ENCODE data around the gene NDST1. TPM values are rescaled to one million over a fixed set of nuclear protein-coding genes. Genes with fewer than 3 reads are reported as not detected.

Gene NDST1
- total RNA-seq, 1 donor from 2014 or later = 73.7 TPM

GRCh38 chr5:150565868-150566267 lies 57.9 kb downstream of the NDST1 start:
- no peak for DNase-seq (ENCODE audit: low read depth)

- peak; percentile 33 for DNase-seq (ENCODE audit: low read depth)
Observed at GRCh38 chr5:150567031-150567717, 59.2 kb downstream of the NDST1 start.

DNA sequence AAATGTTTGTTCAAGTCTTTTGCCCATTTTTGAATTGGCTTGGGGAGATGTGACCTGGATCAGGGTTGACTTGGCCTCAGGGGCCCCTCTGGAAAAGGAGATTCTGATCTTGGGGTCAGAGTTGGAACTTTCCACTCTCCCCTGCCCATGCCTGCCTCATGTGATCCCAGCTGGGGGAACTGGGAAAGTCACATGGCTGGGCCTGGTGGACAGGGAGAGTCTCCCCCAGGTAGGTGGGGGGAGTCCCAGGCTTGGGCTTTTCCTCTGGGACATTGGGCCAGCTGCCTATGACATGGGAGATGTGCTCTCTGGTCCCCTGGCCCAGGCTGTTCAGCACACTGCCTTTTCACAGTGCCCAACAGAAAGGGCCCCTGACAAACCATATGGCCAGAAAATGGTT lies 60.7 kb downstream of the NDST1 start:
- no peak for DNase-seq (ENCODE audit: low read depth)

GRCh38 chr5:150570333-150570732 lies 62.4 kb downstream of the NDST1 start:
- DNase-seq (ENCODE audit: low read depth) = no peak

- DNase-seq (ENCODE audit: low read depth) = peak; percentile 91
Observed at GRCh38 chr5:150571836-150572235, 63.9 kb downstream of the NDST1 start.

GRCh38 chr5:150573216-150573615 lies 65.3 kb downstream of the NDST1 start:
- DNase-seq (ENCODE audit: low read depth) = no peak

- DNase-seq (ENCODE audit: low read depth) = no peak
Observed at GRCh38 chr5:150573867-150574817, 66.2 kb downstream of the NDST1 start.

GRCh38 chr5:150574818-150575547 lies 67.1 kb downstream of the NDST1 start:
- DNase-seq (ENCODE audit: low read depth) = no peak

- no peak for DNase-seq (ENCODE audit: low read depth)
Observed at GRCh38 chr5:150575745-150576448, 68.0 kb downstream of the NDST1 start.

- no peak for DNase-seq (ENCODE audit: low read depth)
Observed at GRCh38 chr5:150576449-150576949, 68.6 kb downstream of the NDST1 start.

DNA sequence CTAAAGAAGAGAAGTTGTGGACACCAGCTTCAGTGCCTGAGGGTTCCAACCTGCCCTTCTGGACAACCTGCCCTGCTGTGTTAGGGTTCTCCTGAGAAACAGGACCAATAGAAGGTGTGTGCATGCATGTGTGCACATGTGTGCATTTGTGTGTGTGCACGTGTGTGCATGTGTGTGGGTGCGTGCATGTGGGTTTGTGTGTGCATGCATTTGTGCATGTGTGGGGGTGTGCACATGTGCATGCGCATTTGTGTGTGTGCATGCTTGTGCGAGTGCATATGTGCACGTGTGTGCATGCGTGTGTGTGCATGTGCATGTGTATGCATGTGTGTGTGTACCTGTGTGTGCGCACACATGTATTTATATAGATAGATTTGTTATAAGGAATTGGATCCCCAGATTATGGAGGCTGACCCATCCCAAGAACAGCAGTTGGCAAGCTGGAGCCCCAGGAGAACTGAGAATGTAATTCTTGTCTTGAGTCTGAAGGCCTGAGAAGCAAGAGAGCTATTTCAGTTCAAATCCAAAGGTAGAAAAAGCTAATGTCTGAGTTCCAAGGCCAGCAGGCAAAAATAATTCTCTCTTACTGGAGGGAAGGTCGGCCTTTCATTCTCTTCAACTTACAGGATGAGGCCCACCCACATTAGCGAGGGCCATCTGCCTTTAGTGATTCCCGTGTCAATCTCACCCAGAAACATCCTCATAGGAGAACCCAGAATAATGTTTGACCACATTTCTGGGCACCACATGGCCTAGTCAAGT lies 69.6 kb downstream of the NDST1 start:
- no peak for DNase-seq (ENCODE audit: low read depth)

DNA sequence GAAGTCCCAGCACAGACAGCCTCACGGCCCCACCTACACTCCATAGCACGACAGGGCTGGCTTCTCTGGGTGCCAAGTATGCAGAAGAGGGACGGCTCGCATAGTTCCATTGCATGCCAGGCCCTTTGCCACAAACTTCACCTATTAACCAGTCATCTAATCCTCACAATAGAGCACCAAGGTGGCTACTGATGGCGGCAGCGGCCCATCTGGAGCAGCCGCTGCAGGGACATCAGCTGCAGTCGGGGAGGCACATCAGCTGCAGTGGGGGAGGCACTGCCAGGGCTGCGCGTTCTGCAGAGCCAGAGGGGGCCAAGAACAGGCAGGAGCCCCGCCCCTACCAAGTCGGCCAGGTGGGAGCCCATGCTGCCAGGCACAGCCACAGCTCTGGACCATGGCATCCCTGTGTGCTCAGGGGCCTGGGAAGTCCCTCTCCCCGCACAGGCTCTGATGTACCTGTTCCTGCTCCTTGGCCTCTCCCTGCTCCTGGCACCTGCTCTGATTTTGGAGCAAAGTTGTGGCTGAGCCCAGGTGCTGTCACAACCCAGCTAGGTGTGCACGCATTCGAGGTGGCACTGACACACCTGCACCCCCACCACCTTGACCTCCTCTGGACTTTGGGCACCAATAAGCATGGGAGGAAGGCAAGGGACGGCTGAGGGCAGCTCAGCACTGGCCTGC lies 71.0 kb downstream of the NDST1 start:
- DNase-seq (ENCODE audit: low read depth) = no peak

- peak; percentile 40 for DNase-seq (ENCODE audit: low read depth)
Observed at GRCh38 chr5:150579462-150580400, 71.8 kb downstream of the NDST1 start.

- DNase-seq (ENCODE audit: low read depth) = no peak
Observed at GRCh38 chr5:150580917-150581316, 73.0 kb downstream of the NDST1 start.

- no peak for DNase-seq (ENCODE audit: low read depth)
Observed at GRCh38 chr5:150582241-150583109, 74.5 kb downstream of the NDST1 start.

GRCh38 chr5:150583541-150584225 lies 75.8 kb downstream of the NDST1 start:
- DNase-seq (ENCODE audit: low read depth) = no peak
